ENCODE results near the gene FUT7. TPM values are rescaled to one million over a fixed set of nuclear protein-coding genes. Genes with fewer than 3 reads are reported as not detected.

The FUT7 gene
- total and polyA plus RNA-seq, 2 of the 13 experiments (the other 11 are each of a cell fraction or from before 2014, with no cell fraction given): 0.05 TPM; not detected in 1

GRCh38 chr9:137039611-137040366, 7.9 kb upstream of the FUT7 start:
- in situ Hi-C loops (cut with HindIII; ENCODE audit: extremely low pct_ligation_motif_present, low pct_unique_long_range_greater_than_20kb): loop anchor here (10.0 kb wide), 2 partner anchors 195 to 265 kb away; partner anchors contain the start of genes AJM1 and PHPT1
- H3K27ac ChIP-seq (ENCODE audit: extremely low read length, insufficient read depth, low read length): no peak overlapping the region
- intact Hi-C loops (cut with micrococcal nuclease; ENCODE audit: unreplicated experiment): no loop called here
- ChIA-PET CTCF (ENCODE audit: low intra/inter-chr PET ratio, low total read pairs) (no interaction called here), POLR2A (no interaction called here)
- DNase-seq (ENCODE audit: low spot score): no peak
- FAIRE-seq: no peak
- peaks cover 3% of the 10 kb centered on the region; the same call in 1 of the 2 replicates for H4K20me1 ChIP-seq (ENCODE audit: insufficient read depth, low read length)
- ATAC-seq: no peak
- H3K4me2 ChIP-seq (ENCODE audit: low read depth, low read length): no peak overlapping the region
- H3K4me3 ChIP-seq (replicated peaks in 1 of 3; ENCODE audit: insufficient read depth in 1 of 3, low read depth in 2 of 3, low read length in 3 of 3): no peak overlapping the region
- no peak overlapping the region for H3K9ac ChIP-seq (ENCODE audit: insufficient read depth, low read depth, low read length)
- H3K4me1 ChIP-seq (ENCODE audit: insufficient read depth, low read length): peaks cover 22% of the 10 kb centered on the region
- BruUV-seq (replicated peaks): no TSS peak
- H3K9me3 ChIP-seq (ENCODE audit: low read length): no peaks in the 10 kb centered on the region
- no peak overlapping the region for H2AFZ ChIP-seq (ENCODE audit: low read length)
- no peaks in the 10 kb centered on the region for H3K36me3 ChIP-seq (replicated peaks in 1 of 2; ENCODE audit: control insufficient read depth in 1 of 2, insufficient read depth in 2 of 2, low read length in 2 of 2)
- H3K79me2 ChIP-seq (ENCODE audit: insufficient read depth, low read length): no peaks in the 10 kb centered on the region
- peaks cover 0 to 16% of the 10 kb centered on the region in 2 experiments; a peak in 3 of 5 replicates for H3K27me3 ChIP-seq (ENCODE audit: control insufficient read depth in 1 of 2, insufficient read depth in 2 of 2, low read length in 2 of 2)
- 79% methylated on average over 22 of the region's 32 CpGs for WGBS (ENCODE audit: low lambda C conversion rate)
- TF ChIP-seq ZNF281 (CRISPR knock-in tag; IDR thresholded peaks at IDR 0.05; ENCODE audit: borderline replicate concordance) (no peak), GATAD2A (CRISPR knock-in tag; IDR thresholded peaks at IDR 0.05) (no peak), ZNF383 (CRISPR knock-in tag; IDR thresholded peaks at IDR 0.05; ENCODE audit: borderline replicate concordance) (no peak), KLF15 (CRISPR knock-in tag; IDR thresholded peaks at IDR 0.05; ENCODE audit: borderline replicate concordance) (no peak), RNF219 (CRISPR knock-in tag; IDR thresholded peaks at IDR 0.05) (no peak), MTA1 (CRISPR knock-in tag; IDR thresholded peaks at IDR 0.05; ENCODE audit: borderline replicate concordance) (no peak), ZNF143 (CRISPR knock-in tag; IDR thresholded peaks at IDR 0.05) (no peak), ZMYM2 (CRISPR knock-in tag; IDR thresholded peaks at IDR 0.05) (no peak)
- TF ChIP-seq, protein P1, sequence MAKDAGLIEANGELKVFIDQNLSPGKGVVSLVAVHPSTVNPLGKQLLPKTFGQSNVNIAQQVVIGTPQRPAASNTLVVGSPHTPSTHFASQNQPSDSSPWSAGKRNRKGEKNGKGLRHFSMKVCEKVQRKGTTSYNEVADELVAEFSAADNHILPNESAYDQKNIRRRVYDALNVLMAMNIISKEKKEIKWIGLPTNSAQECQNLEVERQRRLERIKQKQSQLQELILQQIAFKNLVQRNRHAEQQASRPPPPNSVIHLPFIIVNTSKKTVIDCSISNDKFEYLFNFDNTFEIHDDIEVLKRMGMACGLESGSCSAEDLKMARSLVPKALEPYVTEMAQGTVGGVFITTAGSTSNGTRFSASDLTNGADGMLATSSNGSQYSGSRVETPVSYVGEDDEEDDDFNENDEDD (CRISPR knock-in tag; IDR thresholded peaks at IDR 0.05; ENCODE audit: borderline replicate concordance): no peak
- TF ChIP-seq, protein P2, sequence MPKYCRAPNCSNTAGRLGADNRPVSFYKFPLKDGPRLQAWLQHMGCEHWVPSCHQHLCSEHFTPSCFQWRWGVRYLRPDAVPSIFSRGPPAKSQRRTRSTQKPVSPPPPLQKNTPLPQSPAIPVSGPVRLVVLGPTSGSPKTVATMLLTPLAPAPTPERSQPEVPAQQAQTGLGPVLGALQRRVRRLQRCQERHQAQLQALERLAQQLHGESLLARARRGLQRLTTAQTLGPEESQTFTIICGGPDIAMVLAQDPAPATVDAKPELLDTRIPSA (CRISPR knock-in tag; IDR thresholded peaks at IDR 0.05; ENCODE audit: borderline replicate concordance): no peak
- TF ChIP-seq, protein P3, sequence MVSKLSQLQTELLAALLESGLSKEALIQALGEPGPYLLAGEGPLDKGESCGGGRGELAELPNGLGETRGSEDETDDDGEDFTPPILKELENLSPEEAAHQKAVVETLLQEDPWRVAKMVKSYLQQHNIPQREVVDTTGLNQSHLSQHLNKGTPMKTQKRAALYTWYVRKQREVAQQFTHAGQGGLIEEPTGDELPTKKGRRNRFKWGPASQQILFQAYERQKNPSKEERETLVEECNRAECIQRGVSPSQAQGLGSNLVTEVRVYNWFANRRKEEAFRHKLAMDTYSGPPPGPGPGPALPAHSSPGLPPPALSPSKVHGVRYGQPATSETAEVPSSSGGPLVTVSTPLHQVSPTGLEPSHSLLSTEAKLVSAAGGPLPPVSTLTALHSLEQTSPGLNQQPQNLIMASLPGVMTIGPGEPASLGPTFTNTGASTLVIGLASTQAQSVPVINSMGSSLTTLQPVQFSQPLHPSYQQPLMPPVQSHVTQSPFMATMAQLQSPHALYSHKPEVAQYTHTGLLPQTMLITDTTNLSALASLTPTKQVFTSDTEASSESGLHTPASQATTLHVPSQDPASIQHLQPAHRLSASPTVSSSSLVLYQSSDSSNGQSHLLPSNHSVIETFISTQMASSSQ (IDR thresholded peaks at IDR 0.05; ENCODE audit: low read depth): no peak
- TF ChIP-seq, protein P3 (CRISPR knock-in tag; IDR thresholded peaks at IDR 0.05; ENCODE audit: borderline replicate concordance): no peak
